ENCODE measurements around the gene HDAC11. TPM values are rescaled to one million over a fixed set of nuclear protein-coding genes. Genes with fewer than 3 reads are reported as not detected.

HDAC11 gene
- total and polyA plus RNA-seq, 3 experiments from 2014 or later, result 2.6 to 7.5 (median 3.2) TPM

DNA sequence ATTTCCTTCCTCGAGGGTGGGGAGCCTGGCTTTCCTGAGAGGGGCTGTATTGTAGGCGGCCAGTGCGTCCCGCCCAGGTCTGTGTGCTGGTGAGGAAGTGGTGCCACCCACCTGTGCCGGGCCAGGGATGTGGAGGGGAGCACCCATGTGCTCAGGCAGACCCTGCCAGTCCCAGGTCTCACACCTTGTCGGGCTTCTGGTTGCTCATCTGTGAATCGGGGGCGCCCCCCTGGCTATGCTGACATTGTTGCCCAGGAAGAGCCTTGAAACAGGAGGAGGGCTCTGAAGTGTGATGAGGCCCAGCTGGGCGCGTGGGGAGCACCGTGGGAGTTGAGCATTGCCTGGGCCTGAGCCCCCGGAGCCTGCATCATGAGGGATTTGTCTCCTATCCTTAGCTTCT lies 73.6 kb downstream of the HDAC11 start:
- no peak overlapping the region for H3K4me3 Mint-ChIP-seq
- peaks cover 0 to 3% (median 0%) of the 10 kb centered on the region in 5 donors for H3K9me3 Mint-ChIP-seq
- peaks cover 20 to 60% of the 10 kb centered on the region in 2 donors for H3K27me3 Mint-ChIP-seq
- no peak for DNase-seq
- Histone ChIP-seq H3K9me3 (ENCODE audit: low read length) (no peaks in the 10 kb centered on the region), H3K4me3 (ENCODE audit: low read length) (no peak overlapping the region), H3K4me1 (ENCODE audit: insufficient read depth, low read length) (no peaks in the 10 kb centered on the region), H3K27me3 (ENCODE audit: insufficient read depth, low read length, poor library complexity, severe bottlenecking) (peaks cover 7% of the 10 kb centered on the region), H3K27ac (ENCODE audit: low read depth, low read length) (no peak overlapping the region), H3K36me3 (ENCODE audit: insufficient read depth, low read length) (no peaks in the 10 kb centered on the region)
- ChIA-PET POLR2A (no interaction called here), CTCF (no interaction called here)
- no peak overlapping the region for H3K27ac Mint-ChIP-seq
- H3K36me3 Mint-ChIP-seq, result peaks cover 0 to 4% (median 0%) of the 10 kb centered on the region in 3 donors
- H3K4me1 Mint-ChIP-seq, result peaks cover 5 to 6% (median 6%) of the 10 kb centered on the region in 3 donors

DNA sequence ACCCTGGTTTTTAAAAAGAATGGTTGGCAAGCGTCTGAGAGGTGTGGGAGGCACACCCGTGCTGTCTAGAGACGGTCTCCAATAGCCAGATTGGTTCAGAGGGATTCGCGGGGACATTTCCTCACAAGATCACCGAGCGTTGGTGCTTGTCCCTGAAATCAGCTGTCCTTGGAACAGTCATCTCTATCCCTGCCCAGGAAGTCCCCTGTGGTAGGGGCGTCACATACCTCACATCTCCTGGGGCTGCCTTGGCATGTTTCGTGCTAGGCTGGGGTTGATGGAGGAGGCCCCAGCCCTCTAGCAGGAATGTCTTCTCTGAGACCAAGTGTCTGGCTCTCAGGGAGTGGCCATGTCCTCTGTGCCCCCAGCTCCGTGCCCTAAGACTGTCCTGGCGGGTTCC lies 75.6 kb downstream of the HDAC11 start:
- peaks cover 0 to 1% (median 0%) of the 10 kb centered on the region in 5 donors for H3K9me3 Mint-ChIP-seq
- H3K4me1 Mint-ChIP-seq, result no peaks in the 10 kb centered on the region
- Histone ChIP-seq H3K27ac (ENCODE audit: low read depth, low read length) (no peak overlapping the region), H3K36me3 (ENCODE audit: insufficient read depth, low read length) (no peaks in the 10 kb centered on the region), H3K4me3 (ENCODE audit: low read length) (no peak overlapping the region), H3K9me3 (ENCODE audit: low read length) (no peaks in the 10 kb centered on the region), H3K4me1 (ENCODE audit: insufficient read depth, low read length) (no peaks in the 10 kb centered on the region), H3K27me3 (ENCODE audit: insufficient read depth, low read length, poor library complexity, severe bottlenecking) (no peaks in the 10 kb centered on the region)
- ChIA-PET POLR2A (no interaction called here), CTCF (no interaction called here)
- H3K36me3 Mint-ChIP-seq, result no peaks in the 10 kb centered on the region
- no peak overlapping the region for H3K27ac Mint-ChIP-seq
- H3K27me3 Mint-ChIP-seq, result peaks cover 15 to 57% of the 10 kb centered on the region in 2 donors
- DNase-seq, result no peak
- H3K4me3 Mint-ChIP-seq, result no peak overlapping the region

Other genes starting within 250 kb of the HDAC11 start
- gene NUP210, start 60.0 kb upstream of the HDAC11 start, total RNA-seq, result 100 to 1,000 TPM; 143 to 146 TPM
- 87.4 TPM for gene NUP210, start 60.0 kb upstream of the HDAC11 start, polyA plus RNA-seq
- under 1 TPM; 0.09 to 0.18 TPM for gene FBLN2, start 68.8 kb downstream of the HDAC11 start, total RNA-seq
- gene FBLN2, start 68.8 kb downstream of the HDAC11 start, polyA plus RNA-seq, result 3.2 TPM